Activated T-helper 1 cell treated with anti-CD3 and anti-CD28 coated beads, Interleukin-12 subunit alpha, Interleukin-12 subunit beta, Interleukin-2, Interleukin-4 antibody, amounts not matched to agents 30 ng/mL and 10 ng/mL and 1 ng/mL, durations not matched to agents 14 hours and 24 hours and 36 hours (primary cell): ENCODE data around the gene NELFB. TPM values are rescaled to one million over a fixed set of nuclear protein-coding genes. Genes with fewer than 3 reads are reported as not detected.

Source experiments
- DNase-seq: peaks from one replicate; pipeline ENCODE4 v3.0.0; 2021; ENCODE audit warnings: low spot score
- H3K27ac Mint-ChIP-seq: one replicate; pipeline ENCODE4 v1.8.0; 2021; ENCODE audit warnings: mild to moderate bottlenecking, mixed read lengths
- H3K27me3 Mint-ChIP-seq: one replicate; pipeline ENCODE4 v1.8.0; 2022; ENCODE audit warnings: mild to moderate bottlenecking, moderate library complexity, mixed read lengths; ENCODE audit not compliant: insufficient read depth
- H3K36me3 Mint-ChIP-seq: one replicate; pipeline ENCODE4 v1.8.0; 2021; ENCODE audit warnings: low read depth, mixed read lengths
- H3K4me1 Mint-ChIP-seq: one replicate; pipeline ENCODE4 v1.8.0; 2021; ENCODE audit warnings: low read depth, mixed read lengths
- H3K4me3 Mint-ChIP-seq: one replicate; pipeline ENCODE4 v1.8.0; 2021; ENCODE audit warnings: mild to moderate bottlenecking, moderate library complexity, mixed read lengths
- H3K9me3 Mint-ChIP-seq: one replicate; pipeline ENCODE4 v1.8.0; 2021; ENCODE audit warnings: mixed read lengths
- intact Hi-C: fragments of 100-400 bp; cut with micrococcal nuclease; formaldehyde crosslinking; loops from one replicate; pipeline ENCODE4 v1.15.1; 2024
- total RNA-seq: library from RNA; stranded (reverse); gene quantifications from 2 replicates; pipeline ENCODE4 v1.2.3, GENCODE V29; 2022

NELFB gene
- total RNA-seq, 1 donor from 2014 or later: 70.8 TPM

GRCh38 chr9:137316012-137316981 is 61.2 kb downstream of the NELFB start:
- intact Hi-C loops: no loop called here
- no peaks in the 10 kb centered on the region for H3K9me3 Mint-ChIP-seq
- no peak overlapping the region for H3K27ac Mint-ChIP-seq
- no peak overlapping the region for H3K4me3 Mint-ChIP-seq
- H3K4me1 Mint-ChIP-seq: no peaks in the 10 kb centered on the region
- H3K27me3 Mint-ChIP-seq: peaks cover 3% of the 10 kb centered on the region
- no peaks in the 10 kb centered on the region for H3K36me3 Mint-ChIP-seq
- no peak for DNase-seq

DNA sequence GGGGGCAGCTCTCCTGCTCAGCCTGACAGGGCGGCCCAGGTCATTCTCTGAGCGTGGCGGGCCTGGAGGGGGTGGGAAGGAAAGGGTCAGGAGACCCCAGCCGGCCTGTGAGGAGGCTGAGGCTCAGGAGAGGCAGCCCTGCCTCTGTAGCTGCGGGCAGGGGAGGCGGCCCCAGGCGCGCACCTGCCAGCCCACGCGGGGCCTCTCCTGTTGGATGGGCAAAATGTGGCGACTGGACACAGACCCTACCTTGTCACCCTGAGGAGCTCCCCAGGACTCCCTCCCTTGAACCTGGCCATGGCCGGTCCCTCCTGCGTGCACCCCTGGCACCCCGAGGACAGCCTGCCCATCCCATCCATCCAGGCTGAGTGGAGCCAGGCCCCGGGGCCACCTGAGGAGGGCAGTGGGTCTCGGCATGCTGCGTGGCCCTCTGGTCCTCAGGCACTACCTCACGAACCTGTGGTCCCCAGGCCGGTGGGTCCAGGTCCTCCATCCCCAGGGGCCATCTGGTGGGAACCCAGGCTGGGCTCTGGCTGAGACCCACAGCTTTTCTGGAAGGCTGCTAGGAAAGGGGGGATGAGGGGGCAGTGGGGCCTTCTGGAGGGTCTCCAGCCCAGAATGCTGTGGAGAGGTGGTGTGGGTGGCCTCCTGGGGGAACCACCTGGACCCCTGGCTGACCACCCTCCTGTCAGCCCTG is 62.0 kb downstream of the NELFB start:
- Mint-ChIP-seq H3K36me3 (no peaks in the 10 kb centered on the region), H3K27ac (no peak overlapping the region), H3K4me3 (no peak overlapping the region), H3K4me1 (no peaks in the 10 kb centered on the region), H3K9me3 (no peaks in the 10 kb centered on the region), H3K27me3 (peaks cover 3% of the 10 kb centered on the region)
- intact Hi-C loops: no loop called here
- DNase-seq: no peak

DNA sequence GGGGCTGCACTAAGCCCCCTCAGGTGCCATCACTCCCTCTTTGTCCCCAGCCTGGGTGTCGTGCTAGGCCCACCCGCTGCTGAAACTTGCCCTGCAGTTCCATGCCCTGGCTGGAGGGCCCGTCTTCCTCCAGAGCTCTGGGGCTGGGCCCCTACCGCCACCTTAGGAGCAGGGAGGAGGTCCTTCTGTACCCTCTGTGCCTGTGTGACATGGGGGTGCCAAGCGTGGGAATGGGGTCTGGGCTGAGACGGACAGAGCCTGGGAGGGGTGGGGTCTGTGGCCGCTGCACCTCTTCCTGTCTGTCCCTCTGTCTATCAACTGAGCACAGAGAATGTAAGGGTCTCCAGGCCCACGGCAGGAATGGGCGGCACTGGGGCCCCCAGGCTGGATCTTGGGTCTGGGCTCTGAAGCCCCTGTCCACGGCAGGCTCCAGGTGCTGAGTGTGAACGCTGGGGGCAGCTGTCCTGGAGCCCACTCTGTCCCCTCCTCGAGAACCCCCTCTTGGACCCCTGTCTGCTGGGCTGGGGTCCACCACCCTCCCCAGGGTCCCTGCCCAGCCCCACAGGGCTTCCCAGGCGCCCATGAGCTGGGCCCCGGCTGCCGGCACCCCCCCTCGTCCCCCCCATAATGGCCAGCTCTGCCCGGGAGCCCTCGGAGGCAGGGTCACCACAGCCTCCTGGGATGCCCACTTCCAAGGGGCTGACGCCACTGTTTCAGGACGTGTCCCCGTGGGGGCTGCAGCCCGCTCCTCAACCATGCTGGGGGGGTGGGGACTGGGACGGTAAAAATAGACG is 62.8 kb downstream of the NELFB start:
- DNase-seq: no peak
- Mint-ChIP-seq H3K27me3 (peaks cover 3% of the 10 kb centered on the region), H3K36me3 (no peaks in the 10 kb centered on the region), H3K4me3 (no peak overlapping the region), H3K4me1 (no peaks in the 10 kb centered on the region), H3K27ac (no peak overlapping the region), H3K9me3 (no peaks in the 10 kb centered on the region)
- intact Hi-C loops: no loop called here

DNA sequence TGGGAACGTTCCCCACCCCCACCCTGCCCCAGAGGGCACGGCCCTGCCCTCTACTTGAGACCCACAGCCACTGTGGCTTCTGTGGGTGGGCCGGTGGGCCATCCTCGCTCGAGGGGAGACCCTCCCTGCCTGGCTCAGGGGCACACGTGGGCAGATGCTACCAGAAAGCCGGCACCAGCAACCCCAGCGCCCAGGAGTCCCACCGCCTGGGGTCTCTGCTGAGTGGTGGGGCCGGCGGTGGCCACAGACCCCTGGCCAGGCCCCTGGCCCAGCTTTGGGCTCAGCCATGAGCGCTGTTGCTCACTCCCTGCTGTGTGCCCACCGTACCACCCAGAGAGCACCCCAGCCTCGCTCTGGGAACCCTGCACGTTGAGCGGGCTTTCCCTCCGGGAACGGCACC is 63.5 kb downstream of the NELFB start:
- DNase-seq: no peak
- Mint-ChIP-seq H3K27ac (no peak overlapping the region), H3K4me1 (no peaks in the 10 kb centered on the region), H3K9me3 (no peaks in the 10 kb centered on the region), H3K27me3 (peaks cover 3% of the 10 kb centered on the region), H3K4me3 (no peak overlapping the region), H3K36me3 (no peaks in the 10 kb centered on the region)
- intact Hi-C loops: no loop called here

DNA sequence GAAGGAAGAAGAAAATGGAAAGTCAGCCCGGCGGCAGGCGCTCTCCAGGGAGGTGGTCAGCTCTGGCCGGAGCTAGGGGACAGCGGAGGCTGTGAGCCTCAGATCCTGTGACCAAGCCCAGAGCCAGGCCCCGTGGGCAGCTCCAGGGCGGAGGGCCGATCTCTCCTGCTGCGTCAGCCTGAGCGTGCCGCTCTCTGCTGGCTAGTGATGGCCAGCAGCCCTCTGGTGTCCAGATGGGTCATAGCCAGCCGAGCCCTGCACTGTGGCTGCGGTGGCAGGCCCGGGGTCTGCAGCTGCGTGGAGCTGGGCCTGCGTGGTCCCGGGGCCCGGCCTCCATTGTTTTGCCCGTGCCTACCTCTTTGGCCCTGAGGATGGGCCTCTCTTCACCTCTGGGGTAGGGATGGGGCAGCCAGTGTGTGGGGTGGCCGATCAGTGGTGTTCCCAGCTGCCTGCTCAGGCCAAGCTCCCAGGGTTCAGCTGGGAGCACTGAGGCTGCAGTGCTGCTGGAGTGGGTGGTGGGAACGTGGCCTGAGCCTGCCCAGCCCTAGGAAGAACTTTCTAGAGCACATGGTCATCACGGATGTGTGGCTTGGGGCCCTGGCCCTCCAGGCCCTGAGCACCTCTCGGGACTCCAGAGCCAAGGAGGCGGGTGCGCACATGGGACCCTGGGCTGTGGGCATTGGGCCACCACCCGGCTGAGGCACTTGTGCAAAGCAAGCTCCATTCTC is 64.0 kb downstream of the NELFB start:
- intact Hi-C loops: no loop called here
- no peaks in the 10 kb centered on the region for H3K4me1 Mint-ChIP-seq
- H3K27ac Mint-ChIP-seq: peak overlapping the region; percentile 52
- peaks cover 3% of the 10 kb centered on the region for H3K27me3 Mint-ChIP-seq
- H3K9me3 Mint-ChIP-seq: no peaks in the 10 kb centered on the region
- no peak overlapping the region for H3K4me3 Mint-ChIP-seq
- no peak for DNase-seq
- no peaks in the 10 kb centered on the region for H3K36me3 Mint-ChIP-seq

GRCh38 chr9:137319739-137320551 is 64.8 kb downstream of the NELFB start:
- intact Hi-C loops: no loop called here

GRCh38 chr9:137320555-137321384 is 65.6 kb downstream of the NELFB start:
- H3K9me3 Mint-ChIP-seq: no peaks in the 10 kb centered on the region
- peaks cover 3% of the 10 kb centered on the region for H3K27me3 Mint-ChIP-seq
- H3K36me3 Mint-ChIP-seq: no peaks in the 10 kb centered on the region
- H3K27ac Mint-ChIP-seq: peak overlapping the region; percentile 68
- intact Hi-C loops: no loop called here
- peak overlapping the region; percentile 33 for H3K4me3 Mint-ChIP-seq
- DNase-seq: no peak
- no peaks in the 10 kb centered on the region for H3K4me1 Mint-ChIP-seq

More at GRCh38 chr9:137319739-137320551, 64.8 kb downstream of the NELFB start:
- DNase-seq: no peak
- H3K9me3 Mint-ChIP-seq: no peaks in the 10 kb centered on the region
- H3K4me3 Mint-ChIP-seq: no peak overlapping the region
- H3K36me3 Mint-ChIP-seq: no peaks in the 10 kb centered on the region
- H3K27me3 Mint-ChIP-seq: peaks cover 3% of the 10 kb centered on the region
- H3K4me1 Mint-ChIP-seq: no peaks in the 10 kb centered on the region
- no peak overlapping the region for H3K27ac Mint-ChIP-seq

DNA sequence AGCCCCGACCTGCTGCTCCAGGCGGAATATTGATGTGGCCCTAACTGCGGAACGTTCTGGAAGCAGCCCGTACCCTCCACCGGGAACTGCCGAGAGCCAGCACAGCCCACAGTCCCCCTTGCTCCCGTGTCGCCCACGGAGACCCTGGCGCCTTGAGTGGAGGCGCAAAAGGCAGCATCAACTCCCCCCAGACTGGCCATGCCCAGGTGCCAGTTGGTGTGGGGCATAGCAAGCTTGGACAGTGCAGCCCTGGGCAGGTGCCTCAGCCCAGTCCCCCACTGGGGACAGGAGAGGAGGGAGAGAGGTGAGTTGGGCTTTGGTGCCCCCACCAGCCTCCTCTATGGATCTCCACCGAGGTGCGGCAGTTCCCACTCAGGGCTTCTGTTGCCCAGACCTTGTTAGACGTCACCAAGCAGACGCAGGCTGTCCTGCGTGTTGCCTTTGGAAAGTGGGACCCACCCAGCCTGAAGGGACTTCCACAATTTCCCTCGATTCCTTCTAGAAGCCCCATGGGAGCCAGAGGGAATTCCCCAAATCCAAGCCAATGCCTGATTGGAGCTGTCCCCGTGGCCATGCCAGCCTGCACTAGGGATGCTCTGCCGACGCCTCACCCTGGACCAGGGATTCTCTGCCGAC is 66.7 kb downstream of the NELFB start:
- Mint-ChIP-seq H3K4me3 (no peak overlapping the region), H3K4me1 (peaks cover 10% of the 10 kb centered on the region), H3K9me3 (peaks cover 4% of the 10 kb centered on the region), H3K36me3 (peaks cover 2% of the 10 kb centered on the region), H3K27me3 (peaks cover under 1% of the 10 kb centered on the region), H3K27ac (no peak overlapping the region)
- no peak for DNase-seq
- intact Hi-C loops: no loop called here
